ENCODE measurements around the gene CLCN5. TPM values are rescaled to one million over a fixed set of nuclear protein-coding genes. Genes with fewer than 3 reads are reported as not detected.

The CLCN5 gene
- total and polyA plus RNA-seq, 2 donors (not counting 1 experiment from before 2014, with no cell fraction given), result 2.9 to 3.6 TPM

GRCh38 chrX:50125480-50125879 is 203.1 kb downstream of the CLCN5 start:
- Histone ChIP-seq H3K9ac (ENCODE audit: insufficient read depth, low read length) (no peak overlapping the region), H2AFZ (ENCODE audit: low read length) (no peak overlapping the region), H3K79me2 (ENCODE audit: control insufficient read depth, insufficient read depth, low read length) (no peaks in the 10 kb centered on the region), H3K36me3 (ENCODE audit: control insufficient read depth, insufficient read depth, low read length) (no peaks in the 10 kb centered on the region), H4K20me1 (ENCODE audit: control insufficient read depth, extremely low read depth, insufficient read depth, low read length) (no peaks in the 10 kb centered on the region), H3K4me3 (replicated peaks in 1 of 4; ENCODE audit: control extremely low read depth in 1 of 4, insufficient read depth in 1 of 4, low read depth in 3 of 4, low read length in 4 of 4) (no peak overlapping the region), H3K9me3 (ENCODE audit: control insufficient read depth, insufficient read depth, low read depth, low read length) (no peaks in the 10 kb centered on the region), H3K27ac (ENCODE audit: insufficient read depth, low read length) (no peak overlapping the region), H3K4me2 (ENCODE audit: extremely low read depth, insufficient read depth, low read length) (no peak overlapping the region), H3K4me1 (ENCODE audit: control insufficient read depth, extremely low read depth, insufficient read depth, low read length) (no peaks in the 10 kb centered on the region), H3K27me3 (ENCODE audit: control insufficient read depth, insufficient read depth, low read length) (no peaks in the 10 kb centered on the region)
- no peak for DNase-seq (ENCODE audit: low read depth in 2 of 2)
- TF ChIP-seq CTCF (conservative IDR thresholded peaks at IDR 0.05 in 1 of 2, IDR thresholded peaks at IDR 0.05 in 1 of 2; ENCODE audit: low read depth in 1 of 2, low read length in 2 of 2), result no peak
- no peak for TF ChIP-seq EZH2 (IDR thresholded peaks at IDR 0.05; ENCODE audit: low read length, missing control alignments)

- no peak overlapping the region for H3K4me3 ChIP-seq (replicated peaks in 1 of 4; ENCODE audit: control extremely low read depth in 1 of 4, insufficient read depth in 1 of 4, low read depth in 3 of 4, low read length in 4 of 4)
- H3K79me2 ChIP-seq (ENCODE audit: control insufficient read depth, insufficient read depth, low read length), result no peaks in the 10 kb centered on the region
- H3K27me3 ChIP-seq (ENCODE audit: control insufficient read depth, insufficient read depth, low read length), result no peaks in the 10 kb centered on the region
- no peak for DNase-seq (ENCODE audit: low read depth in 2 of 2)
- TF ChIP-seq EZH2 (IDR thresholded peaks at IDR 0.05; ENCODE audit: low read length, missing control alignments) (no peak), CTCF (conservative IDR thresholded peaks at IDR 0.05 in 1 of 2, IDR thresholded peaks at IDR 0.05 in 1 of 2; ENCODE audit: low read depth in 1 of 2, low read length in 2 of 2) (no peak)
- H3K36me3 ChIP-seq (ENCODE audit: control insufficient read depth, insufficient read depth, low read length), result no peaks in the 10 kb centered on the region
- H2AFZ ChIP-seq (ENCODE audit: low read length), result no peak overlapping the region
- no peak overlapping the region for H3K9ac ChIP-seq (ENCODE audit: insufficient read depth, low read length)
- no peaks in the 10 kb centered on the region for H3K4me1 ChIP-seq (ENCODE audit: control insufficient read depth, extremely low read depth, insufficient read depth, low read length)
- no peak overlapping the region for H3K27ac ChIP-seq (ENCODE audit: insufficient read depth, low read length)
- H3K4me2 ChIP-seq (ENCODE audit: extremely low read depth, insufficient read depth, low read length), result no peak overlapping the region
- H4K20me1 ChIP-seq (ENCODE audit: control insufficient read depth, extremely low read depth, insufficient read depth, low read length), result no peaks in the 10 kb centered on the region
- H3K9me3 ChIP-seq (ENCODE audit: control insufficient read depth, insufficient read depth, low read depth, low read length), result no peaks in the 10 kb centered on the region
Measured at GRCh38 chrX:50147972-50148371, 225.6 kb downstream of the CLCN5 start.

Other genes with a start within 250 kb of the CLCN5 start
- gene PAGE1, start 226.6 kb upstream of the CLCN5 start, total RNA-seq, result not detected in 2 replicates
- gene PAGE1, start 226.6 kb upstream of the CLCN5 start, polyA plus RNA-seq, result not detected in 2 replicates
- gene PAGE4, start 93.3 kb upstream of the CLCN5 start, total RNA-seq, result not detected in 2 replicates
- gene PAGE4, start 93.3 kb upstream of the CLCN5 start, polyA plus RNA-seq, result not detected in 2 replicates
- gene USP27X, start 43.1 kb upstream of the CLCN5 start, total RNA-seq, result 2.3 and 3.0 TPM in 2 replicates
- 2.2 and 2.6 TPM in 2 replicates for gene USP27X, start 43.1 kb upstream of the CLCN5 start, polyA plus RNA-seq

Measured in fibroblast of lung (primary cell).